H9 (cell line): ENCODE data around the gene NRG3. TPM values are rescaled to one million over a fixed set of nuclear protein-coding genes. Genes with fewer than 3 reads are reported as not detected.

ENCODE experiments used
- DNase-seq: peaks from one replicate; pipeline ENCODE4 v3.0.0-alpha.2; 2017
- H2AFZ ChIP-seq: one replicate; pipeline ENCODE4 v1.6.1; 2013; ENCODE audit warnings: mild to moderate bottlenecking, low read length, control low read depth, moderate library complexity
- H2AK5ac ChIP-seq: 2 replicates; pipeline ENCODE4 v1.6.1; 2013; ENCODE audit warnings: low read length, control low read depth, mixed read lengths; ENCODE audit not compliant: insufficient read length
- H2BK120ac ChIP-seq: one replicate; pipeline ENCODE4 v1.6.1; 2013; ENCODE audit warnings: low read depth, mild to moderate bottlenecking, low read length, control low read depth, inconsistent platforms; ENCODE audit not compliant: poor library complexity, severe bottlenecking
- H2BK12ac ChIP-seq: 2 replicates; pipeline ENCODE4 v1.6.1; 2013; ENCODE audit warnings: low read length, control low read depth, mixed read lengths, low read depth; ENCODE audit not compliant: insufficient read length
- H2BK15ac ChIP-seq: 2 replicates; pipeline ENCODE4 v1.6.1; 2013; ENCODE audit warnings: low read depth, low read length, control low read depth
- H2BK20ac ChIP-seq: one replicate; pipeline ENCODE4 v1.6.1; 2013; ENCODE audit warnings: low read depth, mild to moderate bottlenecking, low read length, control low read depth, inconsistent platforms; ENCODE audit not compliant: poor library complexity, severe bottlenecking
- H2BK5ac ChIP-seq: 2 replicates; pipeline ENCODE4 v1.6.1; 2013; ENCODE audit warnings: low read length, control low read depth, mixed read lengths; ENCODE audit not compliant: insufficient read length
- H3K14ac ChIP-seq: 2 replicates; pipeline ENCODE4 v1.6.1; 2013; ENCODE audit warnings: low read length, control low read depth; ENCODE audit not compliant: insufficient read depth
- H3K18ac ChIP-seq: 2 replicates; pipeline ENCODE4 v1.6.1; 2013; ENCODE audit warnings: low read depth, mild to moderate bottlenecking, mixed read lengths, low read length, control low read depth; ENCODE audit not compliant: insufficient read length
- H3K23ac ChIP-seq: 2 replicates; pipeline ENCODE4 v1.6.1; 2013; ENCODE audit warnings: low read length, control low read depth, mixed read lengths, low read depth; ENCODE audit not compliant: insufficient read length
- H3K23me2 ChIP-seq: 2 replicates; pipeline ENCODE4 v1.6.1; 2013; ENCODE audit warnings: low read depth, mild to moderate bottlenecking, mixed read lengths, low read length, control low read depth; ENCODE audit not compliant: insufficient read length, poor library complexity, severe bottlenecking
- H3K27ac ChIP-seq: 2 replicates; pipeline ENCODE4 v1.5.1; 2013; ENCODE audit warnings: low read length, control low read depth, mixed read lengths, low read depth; ENCODE audit not compliant: insufficient read length
- H3K27me3 ChIP-seq: 2 replicates; pipeline ENCODE4 v1.6.1; 2013; ENCODE audit warnings: low read length, control low read depth, inconsistent platforms; ENCODE audit not compliant: insufficient read depth
- H3K4ac ChIP-seq: 2 replicates; pipeline ENCODE4 v1.6.1; 2013; ENCODE audit warnings: low read depth, mild to moderate bottlenecking, control low read depth, inconsistent platforms, low read length, moderate library complexity
- H3K4me1 ChIP-seq: 2 replicates; pipeline ENCODE4 v1.6.1; 2013; ENCODE audit warnings: low read length, control low read depth, inconsistent platforms; ENCODE audit not compliant: insufficient read depth
- H3K4me2 ChIP-seq: 2 replicates; pipeline ENCODE4 v1.6.1; 2013; ENCODE audit warnings: low read length, control low read depth, mixed read lengths; ENCODE audit not compliant: insufficient read length, insufficient read depth
- H3K56ac ChIP-seq: 2 replicates; pipeline ENCODE4 v1.6.1; 2013; ENCODE audit warnings: low read depth, mild to moderate bottlenecking, mixed read lengths, low read length, control low read depth; ENCODE audit not compliant: insufficient read length
- H3K79me1 ChIP-seq: 2 replicates; pipeline ENCODE4 v1.6.1; 2013; ENCODE audit warnings: low read depth, mild to moderate bottlenecking, moderate library complexity, low read length, control low read depth, inconsistent platforms; ENCODE audit not compliant: insufficient read depth, poor library complexity, severe bottlenecking
- H3K79me2 ChIP-seq: 2 replicates; pipeline ENCODE4 v1.6.1; 2013; ENCODE audit warnings: low read length, control low read depth, inconsistent platforms; ENCODE audit not compliant: insufficient read depth
- H3K9ac ChIP-seq: 2 replicates; pipeline ENCODE4 v1.6.1; 2013; ENCODE audit warnings: low read length, control low read depth, mixed read lengths; ENCODE audit not compliant: insufficient read length; ENCODE audit errors: extremely low read depth
- H3K9me3 ChIP-seq: one replicate; pipeline ENCODE4 v1.6.1; 2013; ENCODE audit warnings: low read depth, low read length, inconsistent platforms; ENCODE audit not compliant: control insufficient read depth
- H3T11ph ChIP-seq: one replicate; pipeline ENCODE4 v1.6.1; 2013; ENCODE audit warnings: mild to moderate bottlenecking, low read length, control low read depth, inconsistent platforms
- H4K20me1 ChIP-seq: one replicate; pipeline ENCODE4 v1.6.1; 2013; ENCODE audit not compliant: control insufficient read depth, insufficient read length, insufficient read depth
- H4K5ac ChIP-seq: 2 replicates; pipeline ENCODE4 v1.6.1; 2013; ENCODE audit warnings: low read depth, mild to moderate bottlenecking, mixed read lengths, low read length, control low read depth; ENCODE audit not compliant: insufficient read length
- H4K8ac ChIP-seq: replicated peaks from 2 replicates; pipeline ENCODE4 v1.6.1; 2013; ENCODE audit warnings: low read length, control low read depth, mixed read lengths, low read depth; ENCODE audit not compliant: insufficient read length
- H4K91ac ChIP-seq: 2 replicates; pipeline ENCODE4 v1.6.1; 2013; ENCODE audit warnings: low read depth, mild to moderate bottlenecking, moderate library complexity, mixed read lengths, low read length, control low read depth; ENCODE audit not compliant: insufficient read length
- H3K27ac Mint-ChIP-seq, 3 experiments: 2 replicates in 2 of 3; 3 replicates in 1 of 3; pipeline ENCODE4 v1.8.0; 2020 to 2021; ENCODE audit warnings: mixed read lengths in 3 of 3, mild to moderate bottlenecking in 1 of 3, moderate library complexity in 1 of 3
- H3K27me3 Mint-ChIP-seq: 2 replicates; pipeline ENCODE4 v1.8.0; 2021; ENCODE audit warnings: low read depth, mild to moderate bottlenecking, moderate library complexity, mixed read lengths
- H3K36me3 Mint-ChIP-seq, 3 experiments: 2 replicates in 2 of 3; 3 replicates in 1 of 3; pipeline ENCODE4 v1.8.0; 2020 to 2021; ENCODE audit warnings: low read depth in 3 of 3, mixed read lengths in 3 of 3; ENCODE audit not compliant: insufficient read depth in 1 of 3
- H3K4me1 Mint-ChIP-seq, 2 experiments: 2 replicates each; pipeline ENCODE4 v1.8.0; 2020; ENCODE audit warnings: mixed read lengths in 2 of 2
- H3K4me3 Mint-ChIP-seq, 2 experiments: 2 replicates in 1 of 2; 3 replicates in 1 of 2; pipeline ENCODE4 v1.8.0; 2020 to 2021; ENCODE audit warnings: mild to moderate bottlenecking in 2 of 2, mixed read lengths in 2 of 2, moderate library complexity in 1 of 2
- H3K9me3 Mint-ChIP-seq, 2 experiments: 2 replicates in 1 of 2; 3 replicates in 1 of 2; pipeline ENCODE4 v1.8.0; 2020; ENCODE audit warnings: mild to moderate bottlenecking in 2 of 2, mixed read lengths in 2 of 2, moderate library complexity in 1 of 2
- CTCF ChIP-seq: fragments of 200-600 bp; sonication (generic); conservative IDR thresholded peaks from 3 replicates; pipeline ENCODE4 v1.8.0; 2021; ENCODE audit warnings: antibody characterized with exemption, mild to moderate bottlenecking
- WGBS: extraction: QIAGEN DNeasy Blood & Tissue Kit; methylation state at CpG from one replicate; pipeline ENCODE4 v1.1.7; 2013; ENCODE audit warnings: missing lambda C conversion rate, low lambda C conversion rate, mixed read lengths; ENCODE audit not compliant: insufficient read length; ENCODE audit errors: extremely low coverage; 5-methylcytosine and 5-hydroxymethylcytosine counted together
- total RNA-seq: library from RNA; stranded (reverse); gene quantifications from 2 replicates; pipeline ENCODE4 v1.2.1, GENCODE V29; 2021

Gene NRG3
- total RNA-seq, 1 experiment from 2014 or later, result 1.6 TPM

GRCh38 chr10:82124713-82125112 is 249.7 kb downstream of the NRG3 start:
- H2BK12ac ChIP-seq, result no peak overlapping the region
- Mint-ChIP-seq H3K36me3 (no peaks in the 10 kb centered on the region), H3K27me3 (no peaks in the 10 kb centered on the region; the same call in 1 of the 2 replicates)

More at GRCh38 chr10:82124713-82125112, 249.7 kb downstream of the NRG3 start:
- no peak overlapping the region for H2AFZ ChIP-seq
- H4K8ac ChIP-seq, result no peak overlapping the region
- no peak overlapping the region for H3K27ac ChIP-seq
- no peak overlapping the region for H3K23ac ChIP-seq
- no peak overlapping the region for H3K56ac ChIP-seq
- H4K91ac ChIP-seq, result no peak overlapping the region
- H3K9ac ChIP-seq, result no peak overlapping the region
- no peak overlapping the region for H4K5ac ChIP-seq
- no peaks in the 10 kb centered on the region for H3K79me2 ChIP-seq
- DNase-seq, result no peak
- no peak overlapping the region for H3T11ph ChIP-seq
- Mint-ChIP-seq H3K4me1 (no peaks in the 10 kb centered on the region), H3K9me3 (no peaks in the 10 kb centered on the region), H3K27ac (no peak overlapping the region), H3K4me3 (no peak overlapping the region)
- TF ChIP-seq CTCF, result no peak
- no peaks in the 10 kb centered on the region for H3K79me1 ChIP-seq
- H2BK120ac ChIP-seq, result no peak overlapping the region
- H2BK5ac ChIP-seq, result no peak overlapping the region
- no peak overlapping the region for H2AK5ac ChIP-seq
- no peak overlapping the region for H3K14ac ChIP-seq
- no peaks in the 10 kb centered on the region for H3K9me3 ChIP-seq
- H3K4ac ChIP-seq, result no peak overlapping the region
- no CpG with 5 or more reads among the region's 2 CpGs for WGBS
- no peak overlapping the region for H3K4me2 ChIP-seq
- no peaks in the 10 kb centered on the region for H3K23me2 ChIP-seq
- H4K20me1 ChIP-seq, result no peaks in the 10 kb centered on the region
- no peak overlapping the region for H2BK20ac ChIP-seq
- H2BK15ac ChIP-seq, result no peak overlapping the region
- no peaks in the 10 kb centered on the region for H3K4me1 ChIP-seq
- H3K18ac ChIP-seq, result no peak overlapping the region
- no peaks in the 10 kb centered on the region for H3K27me3 ChIP-seq
